Right lobe of liver (tissue), 6 donors: ENCODE measurements around the gene FAM20C. TPM values are rescaled to one million over a fixed set of nuclear protein-coding genes. Genes with fewer than 3 reads are reported as not detected.

ENCODE experiments used
- ATAC-seq, 4 donors: fragments of 200-7000 bp; cut with Tn5 transposase; one replicate each; pipeline ENCODE4 v1.9.1; 2020; ENCODE audit warnings: mild to moderate bottlenecking in 4 of 4, moderate library complexity in 4 of 4
- DNase-seq, 3 donors: peaks; one replicate each; pipeline ENCODE4 v3.0.0-alpha.2; 2020
- H3K27ac ChIP-seq, 3 donors: fragments of 200-600 bp; one replicate each; pipeline ENCODE4 v1.8.0; 2022
- H3K27me3 ChIP-seq, 2 donors: fragments of 200-600 bp; one replicate each; pipeline ENCODE4 v1.8.0; 2022
- H3K36me3 ChIP-seq, 4 donors: fragments of 200-600 bp; sonication (generic) in 1 of 4; one replicate each; pipeline versions ENCODE4 v1.5.1 to v1.8.0; 2017 to 2022; ENCODE audit warnings: control low read depth in 1 of 4
- H3K4me1 ChIP-seq, 4 donors: fragments of 200-600 bp; sonication (generic) in 1 of 4; one replicate each; pipeline versions ENCODE4 v1.5.1 to v1.8.0; 2017 to 2022; ENCODE audit warnings: control low read depth in 1 of 4
- H3K4me3 ChIP-seq, 3 donors: fragments of 200-600 bp; one replicate each; pipeline ENCODE4 v1.8.0; 2022
- H3K9me3 ChIP-seq, 4 donors: fragments of 200-600 bp; sonication (generic) in 1 of 4; one replicate each; pipeline versions ENCODE4 v1.5.1 to v1.8.0; 2017 to 2022; ENCODE audit warnings: control low read depth in 1 of 4
- POLR2A ChIP-seq: fragments of 450-650 bp; IDR thresholded peaks from one replicate; pipeline ENCODE4 v1.6.1; 2017; ENCODE audit warnings: antibody characterized with exemption, mild to moderate bottlenecking
- WGBS: methylation state at CpG from one replicate; pipeline ENCODE4 v1.1.6; 2018; ENCODE audit warnings: low coverage, low lambda C conversion rate; ENCODE audit not compliant: insufficient coverage; ENCODE audit errors: missing lambda C conversion rate; 5-methylcytosine and 5-hydroxymethylcytosine counted together
- intact Hi-C, 2 donors: fragments of 100-400 bp; cut with DNase I; formaldehyde crosslinking; loops; one replicate each; pipeline versions ENCODE4 v1.11.2 to v1.14.1; 2022
- total RNA-seq, 6 experiments: library from RNA; depleted of rRNA in 2 of 6; stranded (reverse); fragments of >200 nt in 2 of 6; fragmentation: NEBNext Ultra II Directional in 3 of 6; extraction: Animal tissue kit (Norgen Biotek cat#: 25700) in 3 of 6; gene quantifications; one replicate each; pipeline versions ENCODE4 v1.1.0 to v1.2.4, GENCODE V29; 2016 to 2023
- TF ChIP-seq, protein P1 (sequence below), 4 donors: fragments of 200-600 bp in 3 of 4; fragments of 450-650 bp in 1 of 4; IDR thresholded peaks; one replicate each; pipeline versions ENCODE4 v1.5.1 to v1.8.0; 2016 to 2022; ENCODE audit warnings: antibody characterized with exemption in 4 of 4, mild to moderate bottlenecking in 2 of 4
- donor health status: DM: no; HTN: yes; CAD: no.
- donor health status: DM: no; HTN: no; CAD: no.
- donor health status: DM: no; HTN: no; CAD: no.
- donor health status: DM: no; HTN: yes; CAD: no.
- donor health status: DM: no; HTN: yes; CAD: no.

Gene FAM20C
- total RNA-seq, 6 experiments from 2014 or later: 32.1 to 73.8 (median 57.3) TPM

DNA sequence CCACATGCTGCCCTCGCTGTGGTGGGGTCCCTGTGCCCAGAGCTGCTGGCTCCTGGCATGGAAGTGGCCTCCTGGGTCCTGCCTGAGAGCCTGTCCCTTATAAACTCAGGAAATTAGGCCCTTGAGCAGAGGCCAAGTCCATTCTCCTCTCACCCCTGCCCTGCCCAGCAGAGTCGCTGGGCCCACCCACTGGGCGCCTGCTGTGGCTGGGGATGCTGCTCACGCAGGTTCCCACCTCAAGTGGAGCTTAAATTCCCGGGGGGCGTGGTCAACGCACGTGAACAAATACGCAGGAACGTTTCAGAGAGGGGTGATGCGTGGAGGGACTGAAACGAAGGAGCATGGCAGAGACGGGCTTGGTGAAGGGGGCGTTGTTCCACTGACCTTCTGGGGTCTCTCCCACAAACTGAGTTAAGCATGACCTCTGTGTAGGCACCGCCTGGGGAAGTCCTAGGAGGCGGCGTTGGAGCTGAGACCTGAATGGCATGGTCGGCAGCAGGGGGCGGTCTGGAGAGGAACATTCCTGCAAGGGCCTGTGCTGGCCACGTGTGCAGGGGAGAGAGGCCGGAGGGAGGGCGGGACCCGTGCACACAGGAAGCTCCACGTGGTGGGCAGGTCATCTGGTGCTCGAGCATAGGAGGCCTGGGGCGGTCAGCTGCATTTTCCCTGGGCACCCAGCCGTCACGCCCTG, 27.9 kb downstream of the FAM20C start:
- no peaks in the 10 kb centered on the region for H3K27me3 ChIP-seq
- DNase-seq: no peak
- intact Hi-C loops: no loop called here
- 37% methylated on average over 10 of the region's 28 CpGs for WGBS
- no peak overlapping the region for H3K4me3 ChIP-seq
- TF ChIP-seq, protein P1, sequence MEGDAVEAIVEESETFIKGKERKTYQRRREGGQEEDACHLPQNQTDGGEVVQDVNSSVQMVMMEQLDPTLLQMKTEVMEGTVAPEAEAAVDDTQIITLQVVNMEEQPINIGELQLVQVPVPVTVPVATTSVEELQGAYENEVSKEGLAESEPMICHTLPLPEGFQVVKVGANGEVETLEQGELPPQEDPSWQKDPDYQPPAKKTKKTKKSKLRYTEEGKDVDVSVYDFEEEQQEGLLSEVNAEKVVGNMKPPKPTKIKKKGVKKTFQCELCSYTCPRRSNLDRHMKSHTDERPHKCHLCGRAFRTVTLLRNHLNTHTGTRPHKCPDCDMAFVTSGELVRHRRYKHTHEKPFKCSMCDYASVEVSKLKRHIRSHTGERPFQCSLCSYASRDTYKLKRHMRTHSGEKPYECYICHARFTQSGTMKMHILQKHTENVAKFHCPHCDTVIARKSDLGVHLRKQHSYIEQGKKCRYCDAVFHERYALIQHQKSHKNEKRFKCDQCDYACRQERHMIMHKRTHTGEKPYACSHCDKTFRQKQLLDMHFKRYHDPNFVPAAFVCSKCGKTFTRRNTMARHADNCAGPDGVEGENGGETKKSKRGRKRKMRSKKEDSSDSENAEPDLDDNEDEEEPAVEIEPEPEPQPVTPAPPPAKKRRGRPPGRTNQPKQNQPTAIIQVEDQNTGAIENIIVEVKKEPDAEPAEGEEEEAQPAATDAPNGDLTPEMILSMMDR (IDR thresholded peaks at IDR 0.05): no peak
- no peak for TF ChIP-seq POLR2A
- peak overlapping the region in 2 of 3 donors; percentile 83 to 89 for H3K27ac ChIP-seq
- peaks cover 0 to 36% (median 10%) of the 10 kb centered on the region in 4 donors for H3K4me1 ChIP-seq
- no peaks in the 10 kb centered on the region for H3K36me3 ChIP-seq
- H3K9me3 ChIP-seq: no peaks in the 10 kb centered on the region
- no peak for ATAC-seq

- intact Hi-C loops: no loop called here
- peaks cover 0 to 45% (median 10%) of the 10 kb centered on the region in 4 donors for H3K4me1 ChIP-seq
- no peak overlapping the region for H3K27ac ChIP-seq
- no peaks in the 10 kb centered on the region for H3K27me3 ChIP-seq
- 90% methylated on average over 2 of the region's 15 CpGs for WGBS
- no peaks in the 10 kb centered on the region for H3K9me3 ChIP-seq
- TF ChIP-seq POLR2A: no peak
- TF ChIP-seq, protein P1 (IDR thresholded peaks at IDR 0.05): no peak
- no peaks in the 10 kb centered on the region for H3K36me3 ChIP-seq
- H3K4me3 ChIP-seq: no peak overlapping the region
- ATAC-seq (no peak), DNase-seq (no peak)
Observed at GRCh38 chr7:221978-222715, 29.8 kb downstream of the FAM20C start.

GRCh38 chr7:222716-223041, 30.3 kb downstream of the FAM20C start:
- no peak for ATAC-seq
- intact Hi-C loops: no loop called here
- 79% methylated on average over 9 of the region's 10 CpGs for WGBS
- Histone ChIP-seq H3K27ac (no peak overlapping the region), H3K36me3 (no peaks in the 10 kb centered on the region), H3K4me3 (no peak overlapping the region), H3K4me1 (peaks cover 0 to 45% (median 10%) of the 10 kb centered on the region in 4 donors), H3K9me3 (no peaks in the 10 kb centered on the region), H3K27me3 (no peaks in the 10 kb centered on the region)
- DNase-seq: no peak
- TF ChIP-seq, protein P1 (IDR thresholded peaks at IDR 0.05): no peak
- TF ChIP-seq POLR2A: no peak

DNA sequence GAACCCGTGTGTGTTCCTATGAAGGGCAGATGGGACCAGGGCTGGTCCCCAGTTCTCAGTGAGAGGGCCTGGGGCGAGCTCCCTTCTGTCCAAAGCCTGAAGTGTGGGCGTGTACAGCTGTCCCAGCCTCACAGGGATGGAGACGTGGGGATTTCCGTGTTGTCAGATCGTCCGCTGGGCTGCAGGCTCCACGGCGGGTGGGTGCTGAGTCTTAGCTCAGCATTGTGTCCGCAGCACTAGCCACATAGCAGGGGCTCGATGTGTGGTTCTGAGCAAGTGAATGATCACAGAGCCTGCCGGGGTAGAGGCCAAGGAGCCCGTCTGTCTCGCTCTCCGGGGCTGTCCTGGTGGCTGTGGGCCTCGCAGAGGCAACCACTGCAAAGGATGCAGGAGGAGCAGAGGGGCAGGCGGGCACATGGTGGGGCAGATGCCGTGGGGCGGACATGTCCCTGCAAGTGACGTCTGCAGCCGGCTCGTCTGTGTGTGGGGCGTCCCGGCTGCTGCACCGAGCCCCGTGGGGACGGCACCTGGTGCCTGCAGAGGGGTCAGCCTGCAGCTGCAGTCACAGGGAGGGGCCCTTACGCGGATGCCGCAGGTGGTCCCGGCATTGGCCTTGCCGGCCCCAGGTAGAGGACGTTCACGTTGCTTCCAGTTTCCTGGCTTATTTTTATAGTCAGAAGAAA, 30.9 kb downstream of the FAM20C start:
- H3K4me1 ChIP-seq: peaks cover 0 to 40% (median 10%) of the 10 kb centered on the region in 4 donors
- H3K9me3 ChIP-seq: no peaks in the 10 kb centered on the region
- DNase-seq: no peak
- intact Hi-C loops: no loop called here
- ATAC-seq: no peak
- TF ChIP-seq POLR2A: no peak
- TF ChIP-seq, protein P1 (IDR thresholded peaks at IDR 0.05): no peak
- no peaks in the 10 kb centered on the region for H3K27me3 ChIP-seq
- H3K27ac ChIP-seq: no peak overlapping the region
- H3K4me3 ChIP-seq: no peak overlapping the region
- 25% methylated on average over 1 of the region's 34 CpGs for WGBS
- no peaks in the 10 kb centered on the region for H3K36me3 ChIP-seq
